ENCODE measurements around the gene PARP1.

Gene PARP1

GRCh38 chr1:226372885-226373284 lies 35.0 kb downstream of the PARP1 start:
- no peak for DNase-seq

- no peak for DNase-seq
Observed at GRCh38 chr1:226371866-226372490, 35.9 kb downstream of the PARP1 start.

- DNase-seq: no peak
Observed at GRCh38 chr1:226371027-226371694, 36.7 kb downstream of the PARP1 start.

GRCh38 chr1:226370144-226370923 lies 37.6 kb downstream of the PARP1 start:
- DNase-seq: no peak

- no peak for DNase-seq
Observed at GRCh38 chr1:226369110-226369509, 38.8 kb downstream of the PARP1 start.

GRCh38 chr1:226366290-226366689 lies 41.6 kb downstream of the PARP1 start:
- DNase-seq: no peak

GRCh38 chr1:226365831-226366231 lies 42.1 kb downstream of the PARP1 start:
- DNase-seq: no peak

- no peak for DNase-seq
Observed at GRCh38 chr1:226364901-226365565, 42.9 kb downstream of the PARP1 start.

GRCh38 chr1:226364514-226364899 lies 43.4 kb downstream of the PARP1 start:
- DNase-seq: no peak

GRCh38 chr1:226363801-226364513 lies 43.9 kb downstream of the PARP1 start:
- DNase-seq: no peak

- no peak for DNase-seq
Observed at GRCh38 chr1:226362891-226363447, 44.9 kb downstream of the PARP1 start.

GRCh38 chr1:226362361-226362760 lies 45.5 kb downstream of the PARP1 start:
- no peak for DNase-seq

GRCh38 chr1:226360106-226360746 lies 47.7 kb downstream of the PARP1 start:
- DNase-seq: no peak

GRCh38 chr1:226357416-226357815 lies 50.5 kb downstream of the PARP1 start:
- DNase-seq: no peak

- DNase-seq: peak; percentile 86
Observed at GRCh38 chr1:226355669-226356551, 52.0 kb downstream of the PARP1 start.

- DNase-seq: no peak
Observed at GRCh38 chr1:226355016-226355415, 52.9 kb downstream of the PARP1 start.

- no peak for DNase-seq
Observed at GRCh38 chr1:226353698-226354525, 54.0 kb downstream of the PARP1 start.

GRCh38 chr1:226351709-226352108 lies 56.2 kb downstream of the PARP1 start:
- DNase-seq: no peak

GRCh38 chr1:226350519-226350865 lies 57.4 kb downstream of the PARP1 start:
- no peak for DNase-seq

Measured in DMS 273 treated with DMSO at 0.1 percent for 48 hours (cell line).